ENCODE results near the gene AUTS2. TPM values are rescaled to one million over a fixed set of nuclear protein-coding genes. Genes with fewer than 3 reads are reported as not detected.

AUTS2 gene
- total RNA-seq, 1 experiment from 2014 or later: 2.5 TPM

DNA sequence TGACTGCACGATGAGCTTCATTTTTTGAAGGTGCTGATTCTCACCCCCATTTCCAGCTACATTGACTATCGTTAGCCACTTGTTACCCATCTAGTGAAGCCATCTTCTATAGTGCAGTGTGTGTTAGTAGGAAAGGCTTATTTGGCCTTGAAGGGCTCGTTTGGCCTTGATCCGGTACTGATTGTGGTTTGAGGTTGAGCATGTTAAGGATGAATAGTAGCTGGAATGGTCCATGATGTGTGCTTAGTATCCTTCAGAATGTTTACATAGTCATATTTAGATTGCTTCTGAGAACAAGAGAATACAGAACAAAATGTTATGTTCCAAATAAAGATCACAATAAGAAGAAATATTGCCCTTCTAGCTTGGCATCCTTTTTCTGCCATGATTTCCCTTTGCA is 591.5 kb downstream of the AUTS2 start:
- 0 out of 2 replicates have a peak, but pooled peaks cover 2% of the 10 kb centered on the region for H3K9me3 ChIP-seq (ENCODE audit: control insufficient read depth, insufficient read depth, low read depth, low read length)
- ATAC-seq: no peak
- intact Hi-C loops (cut with micrococcal nuclease; ENCODE audit: unreplicated experiment): no loop called here
- TF ChIP-seq SIN3A (IDR thresholded peaks at IDR 0.05; ENCODE audit: borderline replicate concordance, insufficient read depth, low read depth, low read length): no peak
- TF ChIP-seq, protein P1, sequence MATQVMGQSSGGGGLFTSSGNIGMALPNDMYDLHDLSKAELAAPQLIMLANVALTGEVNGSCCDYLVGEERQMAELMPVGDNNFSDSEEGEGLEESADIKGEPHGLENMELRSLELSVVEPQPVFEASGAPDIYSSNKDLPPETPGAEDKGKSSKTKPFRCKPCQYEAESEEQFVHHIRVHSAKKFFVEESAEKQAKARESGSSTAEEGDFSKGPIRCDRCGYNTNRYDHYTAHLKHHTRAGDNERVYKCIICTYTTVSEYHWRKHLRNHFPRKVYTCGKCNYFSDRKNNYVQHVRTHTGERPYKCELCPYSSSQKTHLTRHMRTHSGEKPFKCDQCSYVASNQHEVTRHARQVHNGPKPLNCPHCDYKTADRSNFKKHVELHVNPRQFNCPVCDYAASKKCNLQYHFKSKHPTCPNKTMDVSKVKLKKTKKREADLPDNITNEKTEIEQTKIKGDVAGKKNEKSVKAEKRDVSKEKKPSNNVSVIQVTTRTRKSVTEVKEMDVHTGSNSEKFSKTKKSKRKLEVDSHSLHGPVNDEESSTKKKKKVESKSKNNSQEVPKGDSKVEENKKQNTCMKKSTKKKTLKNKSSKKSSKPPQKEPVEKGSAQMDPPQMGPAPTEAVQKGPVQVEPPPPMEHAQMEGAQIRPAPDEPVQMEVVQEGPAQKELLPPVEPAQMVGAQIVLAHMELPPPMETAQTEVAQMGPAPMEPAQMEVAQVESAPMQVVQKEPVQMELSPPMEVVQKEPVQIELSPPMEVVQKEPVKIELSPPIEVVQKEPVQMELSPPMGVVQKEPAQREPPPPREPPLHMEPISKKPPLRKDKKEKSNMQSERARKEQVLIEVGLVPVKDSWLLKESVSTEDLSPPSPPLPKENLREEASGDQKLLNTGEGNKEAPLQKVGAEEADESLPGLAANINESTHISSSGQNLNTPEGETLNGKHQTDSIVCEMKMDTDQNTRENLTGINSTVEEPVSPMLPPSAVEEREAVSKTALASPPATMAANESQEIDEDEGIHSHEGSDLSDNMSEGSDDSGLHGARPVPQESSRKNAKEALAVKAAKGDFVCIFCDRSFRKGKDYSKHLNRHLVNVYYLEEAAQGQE (IDR thresholded peaks at IDR 0.05; ENCODE audit: insufficient read depth in 1 of 2, low read depth in 2 of 2, low read length in 1 of 2): no peak
- no peak for TF ChIP-seq TCF7L2 (IDR thresholded peaks at IDR 0.05; ENCODE audit: low read depth, low read length)
- TF ChIP-seq, protein P2, sequence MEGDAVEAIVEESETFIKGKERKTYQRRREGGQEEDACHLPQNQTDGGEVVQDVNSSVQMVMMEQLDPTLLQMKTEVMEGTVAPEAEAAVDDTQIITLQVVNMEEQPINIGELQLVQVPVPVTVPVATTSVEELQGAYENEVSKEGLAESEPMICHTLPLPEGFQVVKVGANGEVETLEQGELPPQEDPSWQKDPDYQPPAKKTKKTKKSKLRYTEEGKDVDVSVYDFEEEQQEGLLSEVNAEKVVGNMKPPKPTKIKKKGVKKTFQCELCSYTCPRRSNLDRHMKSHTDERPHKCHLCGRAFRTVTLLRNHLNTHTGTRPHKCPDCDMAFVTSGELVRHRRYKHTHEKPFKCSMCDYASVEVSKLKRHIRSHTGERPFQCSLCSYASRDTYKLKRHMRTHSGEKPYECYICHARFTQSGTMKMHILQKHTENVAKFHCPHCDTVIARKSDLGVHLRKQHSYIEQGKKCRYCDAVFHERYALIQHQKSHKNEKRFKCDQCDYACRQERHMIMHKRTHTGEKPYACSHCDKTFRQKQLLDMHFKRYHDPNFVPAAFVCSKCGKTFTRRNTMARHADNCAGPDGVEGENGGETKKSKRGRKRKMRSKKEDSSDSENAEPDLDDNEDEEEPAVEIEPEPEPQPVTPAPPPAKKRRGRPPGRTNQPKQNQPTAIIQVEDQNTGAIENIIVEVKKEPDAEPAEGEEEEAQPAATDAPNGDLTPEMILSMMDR (IDR thresholded peaks at IDR 0.05): no peak
- no peak for TF ChIP-seq POLR2AphosphoS5 (IDR thresholded peaks at IDR 0.05; ENCODE audit: low read depth, low read length)
- ChIA-PET CTCF (no interaction called here), POLR2A (no interaction called here)
- no peaks in the 10 kb centered on the region for H3K36me3 ChIP-seq (ENCODE audit: control insufficient read depth, insufficient read depth, low read length)
- DNase-seq (ENCODE audit: low read depth, low spot score): no peak
- no peaks in the 10 kb centered on the region for H3K27me3 ChIP-seq (ENCODE audit: control insufficient read depth, insufficient read depth, low read length)
- in situ Hi-C loops (cut with HindIII; ENCODE audit: low pct_unique_long_range_greater_than_20kb, low sequenced_read_pairs): no loop called here
- no peak overlapping the region for H3K27ac ChIP-seq (ENCODE audit: low read length)
- H3K4me1 ChIP-seq (ENCODE audit: control insufficient read depth, insufficient read depth, low read length): no peaks in the 10 kb centered on the region
- BruUV-seq (replicated peaks): no TSS peak
- H3K4me3 ChIP-seq (ENCODE audit: low read depth in 2 of 2, low read length in 2 of 2): no peak overlapping the region

DNA sequence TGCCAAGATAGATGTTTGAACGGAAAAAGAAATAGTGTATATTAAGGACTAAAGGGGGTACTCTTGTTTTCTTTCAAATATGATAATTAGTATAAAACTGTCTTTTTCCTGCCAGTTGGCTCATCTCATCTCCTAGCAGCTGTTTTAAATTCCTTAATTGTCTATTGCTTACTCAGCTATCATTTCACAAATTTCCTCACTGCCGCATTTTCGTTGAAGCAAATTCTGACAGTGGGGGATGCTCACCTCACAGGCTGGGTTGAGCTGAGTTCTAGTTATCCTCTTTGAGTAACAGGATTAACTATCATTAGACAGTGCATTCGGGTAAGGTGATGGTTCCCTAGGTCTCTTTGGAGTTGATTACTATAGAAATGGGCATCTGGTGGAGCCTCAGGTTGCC is 592.0 kb downstream of the AUTS2 start:
- in situ Hi-C loops (cut with HindIII; ENCODE audit: low pct_unique_long_range_greater_than_20kb, low sequenced_read_pairs): no loop called here
- no peak for DNase-seq (ENCODE audit: low read depth, low spot score)
- POLR2A ChIA-PET: no interaction called here

More for the DNA sequence above, 592.0 kb downstream of the AUTS2 start:
- TF ChIP-seq POLR2AphosphoS5 (IDR thresholded peaks at IDR 0.05; ENCODE audit: low read depth, low read length) (no peak), TCF7L2 (IDR thresholded peaks at IDR 0.05; ENCODE audit: low read depth, low read length) (no peak), SIN3A (IDR thresholded peaks at IDR 0.05; ENCODE audit: borderline replicate concordance, insufficient read depth, low read depth, low read length) (no peak)
- TF ChIP-seq, protein P1 (IDR thresholded peaks at IDR 0.05; ENCODE audit: insufficient read depth in 1 of 2, low read depth in 2 of 2, low read length in 1 of 2): no peak
- TF ChIP-seq, protein P2 (IDR thresholded peaks at IDR 0.05): no peak
- CTCF ChIA-PET: no interaction called here
- Histone ChIP-seq H3K4me3 (ENCODE audit: low read depth in 2 of 2, low read length in 2 of 2) (no peak overlapping the region), H3K27me3 (ENCODE audit: control insufficient read depth, insufficient read depth, low read length) (no peaks in the 10 kb centered on the region), H3K4me1 (ENCODE audit: control insufficient read depth, insufficient read depth, low read length) (no peaks in the 10 kb centered on the region), H3K36me3 (ENCODE audit: control insufficient read depth, insufficient read depth, low read length) (no peaks in the 10 kb centered on the region), H3K9me3 (ENCODE audit: control insufficient read depth, insufficient read depth, low read depth, low read length) (0 out of 2 replicates have a peak, but pooled peaks cover 2% of the 10 kb centered on the region), H3K27ac (ENCODE audit: low read length) (no peak overlapping the region)
- intact Hi-C loops (cut with micrococcal nuclease; ENCODE audit: unreplicated experiment): no loop called here
- ATAC-seq: no peak
- no TSS peak for BruUV-seq (replicated peaks)

All from Panc1 (cell line).